Astrocyte (in vitro differentiated cells and primary cell): ENCODE measurements around the gene CASK.

ENCODE experiments used
- EZH2 ChIP-seq: IDR thresholded peaks from 2 replicates; pipeline ENCODE4 v1.6.1; 2012; ENCODE audit warnings: mild to moderate bottlenecking, low read length, inconsistent platforms; ENCODE audit not compliant: insufficient read depth
- TF ChIP-seq, protein P1 (sequence below): IDR thresholded peaks from 2 replicates; pipeline ENCODE4 v1.5.1; 2011; ENCODE audit warnings: low read depth, mild to moderate bottlenecking, inconsistent platforms, low read length, moderate library complexity; ENCODE audit not compliant: insufficient read depth

DNA sequence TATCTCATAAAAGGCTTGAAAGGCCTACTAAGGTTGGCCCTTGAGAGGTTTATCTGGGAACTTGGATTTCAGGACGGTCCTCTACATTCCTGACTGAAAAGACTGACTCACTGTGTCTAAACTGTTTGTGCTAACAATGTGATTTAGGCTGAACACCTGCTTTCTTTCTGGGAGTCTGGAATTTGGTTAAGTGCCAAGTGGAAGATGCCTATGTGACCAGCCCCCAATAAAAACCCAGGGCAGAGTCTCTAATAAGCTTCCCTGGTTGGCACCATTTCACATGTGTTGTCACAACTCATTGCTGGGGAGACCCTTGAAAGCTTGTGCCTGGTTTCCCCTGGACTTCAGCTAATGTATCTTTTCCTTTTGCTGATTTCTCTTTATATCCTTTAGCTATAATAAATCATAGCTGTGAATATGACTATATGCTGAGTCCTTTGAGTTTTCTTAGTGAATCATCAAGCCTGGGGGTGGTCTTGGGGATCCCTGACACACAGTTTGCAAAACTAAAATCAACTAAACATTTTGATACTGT, 144.3 kb downstream of the CASK start:
- TF ChIP-seq, protein P1, sequence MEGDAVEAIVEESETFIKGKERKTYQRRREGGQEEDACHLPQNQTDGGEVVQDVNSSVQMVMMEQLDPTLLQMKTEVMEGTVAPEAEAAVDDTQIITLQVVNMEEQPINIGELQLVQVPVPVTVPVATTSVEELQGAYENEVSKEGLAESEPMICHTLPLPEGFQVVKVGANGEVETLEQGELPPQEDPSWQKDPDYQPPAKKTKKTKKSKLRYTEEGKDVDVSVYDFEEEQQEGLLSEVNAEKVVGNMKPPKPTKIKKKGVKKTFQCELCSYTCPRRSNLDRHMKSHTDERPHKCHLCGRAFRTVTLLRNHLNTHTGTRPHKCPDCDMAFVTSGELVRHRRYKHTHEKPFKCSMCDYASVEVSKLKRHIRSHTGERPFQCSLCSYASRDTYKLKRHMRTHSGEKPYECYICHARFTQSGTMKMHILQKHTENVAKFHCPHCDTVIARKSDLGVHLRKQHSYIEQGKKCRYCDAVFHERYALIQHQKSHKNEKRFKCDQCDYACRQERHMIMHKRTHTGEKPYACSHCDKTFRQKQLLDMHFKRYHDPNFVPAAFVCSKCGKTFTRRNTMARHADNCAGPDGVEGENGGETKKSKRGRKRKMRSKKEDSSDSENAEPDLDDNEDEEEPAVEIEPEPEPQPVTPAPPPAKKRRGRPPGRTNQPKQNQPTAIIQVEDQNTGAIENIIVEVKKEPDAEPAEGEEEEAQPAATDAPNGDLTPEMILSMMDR, result no peak
- TF ChIP-seq EZH2, result no peak
